COLO668 (cell line): ENCODE results near the gene WASF2.
"Not testable (repeated sequence)": the region's sequence is repeated elsewhere in the genome, so short reads cannot be mapped to it uniquely, and the experiment has no call there.

Experiments used
- DNase-seq: peaks from one replicate; lab custom pipeline; 2025; ENCODE audit not compliant: unreplicated experiment; lab: John Stamatoyannopoulos, UW

WASF2 gene

GRCh38 chr1:27499142-27499541 is 9.2 kb upstream of the WASF2 start:
- DNase-seq: no peak

- DNase-seq: no peak
Measured at GRCh38 chr1:27496604-27497155, 6.7 kb upstream of the WASF2 start.

GRCh38 chr1:27492796-27493195 is 2.8 kb upstream of the WASF2 start:
- DNase-seq: no peak

GRCh38 chr1:27491748-27492700 is 2.1 kb upstream of the WASF2 start:
- DNase-seq: no peak

- peak; percentile 61 for DNase-seq
Measured at GRCh38 chr1:27489501-27489972, 430 bp downstream of the WASF2 start.

GRCh38 chr1:27487966-27488884 is 1.7 kb downstream of the WASF2 start:
- DNase-seq: no peak

- no peak for DNase-seq
Measured at GRCh38 chr1:27485363-27485762, 4.6 kb downstream of the WASF2 start.

GRCh38 chr1:27483659-27484058 is 6.3 kb downstream of the WASF2 start:
- DNase-seq: no peak

- no peak for DNase-seq
Measured at GRCh38 chr1:27481994-27482620, 7.9 kb downstream of the WASF2 start.

- DNase-seq: no peak
Measured at GRCh38 chr1:27478098-27478497, 11.9 kb downstream of the WASF2 start.

- no peak for DNase-seq
Measured at GRCh38 chr1:27476237-27476636, 13.7 kb downstream of the WASF2 start.

GRCh38 chr1:27475720-27476119 is 14.2 kb downstream of the WASF2 start:
- no peak for DNase-seq

- no peak for DNase-seq
Measured at GRCh38 chr1:27473755-27474154, 16.2 kb downstream of the WASF2 start.

GRCh38 chr1:27472098-27472497 is 17.9 kb downstream of the WASF2 start:
- not testable (repeated sequence) for DNase-seq

- no peak for DNase-seq
Measured at GRCh38 chr1:27471477-27471876, 18.5 kb downstream of the WASF2 start.

GRCh38 chr1:27469334-27469733 is 20.6 kb downstream of the WASF2 start:
- DNase-seq: no peak

GRCh38 chr1:27468378-27468777 is 21.6 kb downstream of the WASF2 start:
- DNase-seq: not testable (repeated sequence)

GRCh38 chr1:27464926-27465647 is 24.9 kb downstream of the WASF2 start:
- DNase-seq: no peak

GRCh38 chr1:27463916-27464315 is 26.1 kb downstream of the WASF2 start:
- DNase-seq: not testable (repeated sequence)

- DNase-seq: not testable (repeated sequence)
Measured at GRCh38 chr1:27458521-27458920, 31.4 kb downstream of the WASF2 start.
